HCEC 1CT (cell line): ENCODE results near the gene FAM107B.

Experiments used
- DNase-seq: peaks from one replicate; pipeline ENCODE4 v3.0.0-alpha.2; 2017

FAM107B gene

DNA sequence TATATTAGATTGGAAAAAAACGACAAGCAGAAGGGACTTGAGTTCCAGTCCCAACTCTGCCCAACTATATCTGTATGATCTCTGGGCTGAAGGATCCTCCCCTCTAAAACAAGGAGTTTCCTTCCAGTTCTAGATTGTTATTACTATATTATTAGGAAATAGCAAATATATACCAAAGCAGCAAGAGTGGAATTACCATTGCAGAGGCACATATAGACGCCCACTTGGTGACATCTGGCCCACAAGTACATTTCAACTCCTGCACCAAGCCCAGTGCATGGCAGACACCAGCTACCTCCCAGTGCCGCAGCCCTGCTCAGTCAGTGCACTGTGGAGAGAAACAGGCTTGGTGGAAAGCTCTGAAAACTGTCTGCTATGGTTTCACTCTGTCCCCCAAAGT lies 201.9 kb downstream of the FAM107B start:
- DNase-seq, result no peak

- DNase-seq, result no peak
These were observed 202.7 kb downstream of the FAM107B start for GRCh38 chr10:14571866-14572507.

GRCh38 chr10:14570800-14571199 lies 203.9 kb downstream of the FAM107B start:
- no peak for DNase-seq

GRCh38 chr10:14569274-14570060 lies 205.2 kb downstream of the FAM107B start:
- DNase-seq, result no peak

GRCh38 chr10:14567421-14567820 lies 207.3 kb downstream of the FAM107B start:
- DNase-seq, result no peak

DNA sequence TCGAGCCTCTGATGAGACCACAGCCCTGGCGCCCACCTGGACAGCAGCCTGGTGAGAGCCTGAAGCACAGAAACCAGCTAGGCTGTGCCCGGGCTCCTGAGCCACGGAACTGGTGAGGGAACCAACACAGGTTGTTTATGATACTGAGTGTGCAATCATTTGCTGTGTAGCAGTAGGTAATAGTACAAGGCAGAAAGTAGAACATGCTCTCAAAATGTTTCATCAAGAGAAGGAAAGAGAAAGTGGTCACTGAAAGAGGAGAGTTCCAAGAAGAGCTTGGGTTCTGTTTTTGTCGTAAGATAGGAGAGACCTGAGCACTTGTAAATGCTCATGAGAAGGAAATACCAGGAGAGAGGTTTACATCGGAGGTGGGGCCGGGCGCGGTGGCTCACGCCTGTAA lies 208.2 kb downstream of the FAM107B start:
- DNase-seq, result no peak

DNA sequence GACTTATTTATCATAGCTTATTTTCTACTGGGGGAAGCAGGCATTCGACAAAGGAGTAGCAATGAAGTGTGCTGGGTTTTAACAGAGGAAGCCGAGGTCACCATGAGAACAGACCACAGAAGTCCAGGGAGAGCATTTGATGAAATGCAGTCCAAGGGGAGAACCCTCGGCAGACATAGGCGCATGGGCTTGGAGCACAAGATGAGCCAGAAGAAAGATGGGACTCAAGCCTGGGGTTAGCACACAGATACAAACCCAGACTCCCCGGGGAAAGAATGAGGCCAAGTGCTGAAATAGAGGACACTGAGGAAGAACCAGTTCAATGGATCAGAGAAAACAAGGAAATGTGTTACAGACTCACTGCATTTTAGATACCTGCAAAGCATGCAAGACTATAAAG lies 209.5 kb downstream of the FAM107B start:
- no peak for DNase-seq

- DNase-seq, result no peak
These were observed 210.4 kb downstream of the FAM107B start for GRCh38 chr10:14564268-14564744.

DNA sequence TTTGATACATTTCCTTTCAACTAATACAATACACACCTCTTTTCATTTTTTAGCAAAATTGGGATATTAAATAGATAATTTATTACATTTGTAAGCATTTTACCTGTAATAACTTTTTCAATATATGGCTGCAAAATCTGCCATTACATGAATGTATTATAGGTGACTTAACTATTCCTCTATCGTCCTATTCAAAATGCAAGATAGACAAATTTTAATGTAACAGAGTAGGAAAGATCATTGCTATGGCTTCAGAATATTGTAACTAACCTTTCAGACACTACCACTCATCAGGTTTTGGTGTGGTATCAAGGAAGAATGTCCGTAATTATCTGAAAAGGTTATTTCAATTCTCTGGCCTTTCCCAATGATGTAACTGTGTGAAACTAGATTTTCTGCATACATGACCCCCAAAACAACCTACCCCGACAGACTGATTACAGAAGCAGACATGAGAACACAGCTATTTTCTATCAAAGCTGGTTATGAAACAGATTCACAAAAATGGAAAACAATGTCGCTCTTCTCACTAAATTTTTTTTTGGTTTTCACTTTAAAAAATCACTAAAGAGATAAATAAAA lies 211.2 kb downstream of the FAM107B start:
- no peak for DNase-seq

- DNase-seq, result no peak
These were observed 211.7 kb downstream of the FAM107B start for GRCh38 chr10:14563076-14563336.

- no peak for DNase-seq
These were observed 212.2 kb downstream of the FAM107B start for GRCh38 chr10:14562218-14563075.

GRCh38 chr10:14560791-14561765 lies 213.6 kb downstream of the FAM107B start:
- DNase-seq, result no peak

DNA sequence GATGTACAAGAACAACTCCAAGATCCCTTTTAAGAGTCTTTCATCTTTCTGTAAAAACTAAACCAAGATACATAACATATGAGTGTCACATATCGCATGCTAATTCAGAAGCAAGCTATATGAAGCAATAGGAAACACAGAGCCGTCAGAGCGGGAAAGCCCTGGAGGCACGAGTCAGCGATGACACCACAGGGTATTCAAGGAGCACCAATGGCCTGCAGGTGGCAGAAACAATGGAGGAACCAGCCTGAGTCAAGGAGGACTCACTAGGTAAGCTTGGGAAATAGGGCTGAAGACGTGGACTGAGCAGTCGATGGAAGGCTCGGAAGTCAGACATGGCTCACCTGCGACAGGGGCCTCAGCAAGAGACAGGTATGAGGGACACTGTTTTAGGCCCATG lies 214.4 kb downstream of the FAM107B start:
- DNase-seq, result peak; percentile 66

GRCh38 chr10:14558025-14558424 lies 216.7 kb downstream of the FAM107B start:
- DNase-seq, result no peak

- DNase-seq, result no peak
These were observed 217.1 kb downstream of the FAM107B start for GRCh38 chr10:14557567-14557966.

GRCh38 chr10:14556285-14556956 lies 218.3 kb downstream of the FAM107B start:
- DNase-seq, result no peak

GRCh38 chr10:14555807-14556206 lies 218.9 kb downstream of the FAM107B start:
- DNase-seq, result no peak

GRCh38 chr10:14554491-14555205 lies 220.0 kb downstream of the FAM107B start:
- DNase-seq, result no peak

DNA sequence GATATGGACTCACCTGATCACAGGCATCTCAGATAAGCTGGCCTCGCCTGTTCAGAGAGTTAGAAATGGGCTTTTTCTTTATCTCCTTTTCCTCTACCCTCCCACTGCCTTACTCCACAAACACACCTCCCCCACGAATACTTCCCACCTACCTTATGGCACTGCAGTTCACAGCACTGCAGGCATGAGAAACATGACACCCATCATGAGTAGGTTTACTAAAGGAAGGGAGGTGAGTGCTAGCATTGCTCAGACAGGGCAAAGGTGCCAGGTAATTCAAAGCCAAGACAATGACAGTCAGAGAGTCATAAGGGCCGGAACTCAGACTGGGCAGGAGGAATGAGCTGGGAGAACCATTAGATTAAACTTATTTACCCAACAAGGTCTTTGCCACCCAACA lies 220.6 kb downstream of the FAM107B start:
- DNase-seq, result no peak

DNA sequence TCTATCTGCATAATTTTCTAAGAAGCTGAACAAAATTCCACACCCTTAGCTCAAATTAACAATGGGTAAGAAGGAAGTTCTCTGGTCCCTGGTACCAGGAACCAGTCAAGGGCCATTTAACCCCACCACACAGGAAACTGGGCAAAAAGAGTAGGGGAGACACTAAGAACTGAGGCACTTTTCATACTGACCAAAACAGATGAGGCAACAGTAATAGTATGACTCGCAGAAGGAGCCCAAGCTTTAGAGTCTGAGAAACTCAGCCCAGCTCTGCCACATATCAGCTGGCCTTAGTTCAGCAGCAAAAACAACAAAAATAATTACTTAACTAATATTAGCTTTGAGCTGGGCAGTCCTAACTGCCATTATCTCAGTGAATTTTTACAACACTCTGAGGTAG lies 221.2 kb downstream of the FAM107B start:
- peak; percentile 73 for DNase-seq

DNA sequence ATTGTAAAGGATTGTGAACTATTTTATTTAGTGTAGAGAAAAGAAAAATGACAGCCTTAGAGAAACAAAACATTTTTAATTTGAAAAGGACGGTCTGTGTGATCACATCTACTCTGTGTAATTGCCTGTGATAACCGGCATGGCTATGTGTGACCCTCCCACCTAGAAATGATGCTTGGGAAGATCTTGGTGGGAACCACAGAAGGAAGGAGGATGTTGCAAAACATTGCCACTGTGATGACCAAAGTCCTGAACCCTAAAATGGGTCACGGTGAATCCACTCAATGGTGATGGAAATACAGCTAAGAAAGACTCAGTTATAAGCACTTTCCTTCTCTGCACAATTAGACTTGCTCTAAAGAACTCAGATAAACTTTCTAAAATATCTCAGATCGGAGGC lies 222.7 kb downstream of the FAM107B start:
- no peak for DNase-seq
